Bronchial epithelial cell (primary cell): ENCODE results near the gene PDSS2. TPM values are rescaled to one million over a fixed set of nuclear protein-coding genes. Genes with fewer than 3 reads are reported as not detected.

Source experiments
- DNase-seq: peaks from one replicate; pipeline ENCODE4 v3.0.0-alpha.2; 2010; ENCODE audit warnings: low read depth
- FAIRE-seq: peaks from 2 replicates; lab custom pipeline; 2011; peaks lifted over from hg19 to GRCh38; lab: Jason Lieb, UNC
- H3K27me3 ChIP-seq: 2 replicates; pipeline ENCODE4 v1.5.1; 2011; ENCODE audit warnings: low read length; ENCODE audit not compliant: control insufficient read depth, insufficient read depth
- H3K36me3 ChIP-seq: 2 replicates; pipeline ENCODE4 v1.5.1; 2011; ENCODE audit warnings: low read length; ENCODE audit not compliant: control insufficient read depth, insufficient read depth
- H3K4me3 ChIP-seq: 2 replicates; pipeline ENCODE4 v1.5.1; 2011; ENCODE audit warnings: mild to moderate bottlenecking, low read depth, low read length, control low read depth
- total RNA-seq: library from RNA; depleted of rRNA; stranded (reverse); fragments of >200 nt; gene quantifications from 2 replicates; pipeline ENCODE4 v1.2.1, GENCODE V29; 2014
- TF ChIP-seq, protein P1 (sequence below): IDR thresholded peaks from 2 replicates; pipeline ENCODE4 v1.5.1; 2011; ENCODE audit warnings: mild to moderate bottlenecking, moderate library complexity, low read length, control low read depth, inconsistent platforms; ENCODE audit not compliant: insufficient read depth, severe bottlenecking

The PDSS2 gene
- total RNA-seq, 1 donor from 2014 or later: 18.2 TPM

DNA sequence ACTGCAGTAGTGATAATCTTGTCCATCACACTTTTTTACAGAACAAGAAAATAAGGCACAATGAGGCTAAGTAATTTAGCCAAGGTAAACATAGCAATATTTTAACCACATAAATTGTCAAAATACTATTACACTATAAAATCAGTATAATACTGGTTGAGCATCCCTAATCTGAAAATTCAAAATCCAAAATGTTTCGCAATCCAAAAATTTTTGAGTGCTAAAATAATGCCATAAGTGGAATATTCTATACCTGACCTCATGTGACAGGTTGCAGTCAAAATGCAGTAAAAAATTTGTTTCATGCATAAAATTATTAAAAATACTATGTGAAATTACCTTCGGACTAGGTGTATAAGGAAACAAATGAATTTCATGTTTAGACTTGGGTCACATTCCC lies 101.5 kb downstream of the PDSS2 start:
- TF ChIP-seq, protein P1, sequence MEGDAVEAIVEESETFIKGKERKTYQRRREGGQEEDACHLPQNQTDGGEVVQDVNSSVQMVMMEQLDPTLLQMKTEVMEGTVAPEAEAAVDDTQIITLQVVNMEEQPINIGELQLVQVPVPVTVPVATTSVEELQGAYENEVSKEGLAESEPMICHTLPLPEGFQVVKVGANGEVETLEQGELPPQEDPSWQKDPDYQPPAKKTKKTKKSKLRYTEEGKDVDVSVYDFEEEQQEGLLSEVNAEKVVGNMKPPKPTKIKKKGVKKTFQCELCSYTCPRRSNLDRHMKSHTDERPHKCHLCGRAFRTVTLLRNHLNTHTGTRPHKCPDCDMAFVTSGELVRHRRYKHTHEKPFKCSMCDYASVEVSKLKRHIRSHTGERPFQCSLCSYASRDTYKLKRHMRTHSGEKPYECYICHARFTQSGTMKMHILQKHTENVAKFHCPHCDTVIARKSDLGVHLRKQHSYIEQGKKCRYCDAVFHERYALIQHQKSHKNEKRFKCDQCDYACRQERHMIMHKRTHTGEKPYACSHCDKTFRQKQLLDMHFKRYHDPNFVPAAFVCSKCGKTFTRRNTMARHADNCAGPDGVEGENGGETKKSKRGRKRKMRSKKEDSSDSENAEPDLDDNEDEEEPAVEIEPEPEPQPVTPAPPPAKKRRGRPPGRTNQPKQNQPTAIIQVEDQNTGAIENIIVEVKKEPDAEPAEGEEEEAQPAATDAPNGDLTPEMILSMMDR: no peak
- H3K4me3 ChIP-seq: no peak overlapping the region
- DNase-seq (no peak), FAIRE-seq (no peak)
- H3K36me3 ChIP-seq: no peaks in the 10 kb centered on the region
- H3K27me3 ChIP-seq: no peaks in the 10 kb centered on the region

DNA sequence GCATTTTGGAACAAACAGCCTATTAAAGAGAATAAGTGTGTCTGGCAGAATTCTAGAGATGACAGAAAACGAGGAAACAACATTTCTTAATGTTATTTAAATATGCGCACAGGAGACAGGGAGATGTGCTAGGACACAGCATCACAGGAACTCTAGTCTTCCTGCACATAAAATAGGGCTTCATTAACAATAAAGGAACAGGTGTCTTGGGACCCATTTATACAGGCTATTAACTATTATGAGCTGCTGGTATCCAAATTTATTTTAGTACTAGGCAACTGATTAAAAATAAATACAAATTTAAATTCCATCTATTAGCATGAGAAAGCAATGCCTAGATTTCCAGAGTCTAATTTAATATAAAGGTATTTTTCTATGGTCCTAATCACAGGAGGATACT lies 102.3 kb downstream of the PDSS2 start:
- DNase-seq (no peak), FAIRE-seq (no peak)
- Histone ChIP-seq H3K36me3 (no peaks in the 10 kb centered on the region), H3K4me3 (no peak overlapping the region), H3K27me3 (no peaks in the 10 kb centered on the region)
- TF ChIP-seq, protein P1: no peak

DNA sequence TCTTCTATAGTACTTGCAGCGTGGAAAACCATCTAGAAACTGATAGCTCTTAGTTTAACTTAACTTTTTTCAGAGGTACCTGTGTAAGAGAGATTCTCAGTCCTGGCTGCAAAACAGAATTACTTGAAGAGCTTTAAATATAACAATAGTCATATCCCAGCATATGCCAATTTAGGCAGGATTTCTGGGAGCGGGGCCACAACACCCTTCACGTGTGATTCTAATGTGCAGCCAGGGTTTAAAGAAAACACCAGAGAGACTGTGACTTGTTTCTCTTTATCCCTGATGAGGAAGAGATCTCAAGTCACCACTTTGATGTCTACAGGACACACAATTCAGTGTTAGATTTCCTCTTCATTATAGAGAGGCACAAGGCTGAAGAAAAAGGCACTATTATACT lies 103.7 kb downstream of the PDSS2 start:
- TF ChIP-seq, protein P1: no peak
- Histone ChIP-seq H3K4me3 (no peak overlapping the region), H3K27me3 (no peaks in the 10 kb centered on the region), H3K36me3 (no peaks in the 10 kb centered on the region)
- DNase-seq: no peak
- no peak for FAIRE-seq

DNA sequence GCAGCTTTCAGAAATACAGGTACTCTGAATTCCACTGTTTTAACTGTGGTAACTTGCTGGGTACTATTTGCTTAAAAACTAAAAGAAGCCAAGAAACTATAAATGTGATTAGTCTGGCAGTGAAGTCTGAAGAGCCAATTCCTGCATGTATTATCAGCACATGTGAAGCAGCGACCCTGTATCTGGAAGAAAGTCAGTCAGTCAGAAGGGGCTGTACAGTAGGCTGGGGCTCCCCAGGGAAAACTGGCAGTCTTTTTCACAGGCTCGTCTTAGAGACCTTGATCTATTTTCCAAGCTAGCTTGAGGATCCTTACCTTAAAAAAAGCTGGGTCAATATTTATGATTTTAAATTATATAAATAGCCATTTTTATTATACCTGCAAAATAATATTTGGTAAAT lies 104.9 kb downstream of the PDSS2 start:
- Histone ChIP-seq H3K36me3 (no peaks in the 10 kb centered on the region), H3K4me3 (no peak overlapping the region), H3K27me3 (no peaks in the 10 kb centered on the region)
- no peak for FAIRE-seq
- DNase-seq: no peak
- TF ChIP-seq, protein P1: no peak

DNA sequence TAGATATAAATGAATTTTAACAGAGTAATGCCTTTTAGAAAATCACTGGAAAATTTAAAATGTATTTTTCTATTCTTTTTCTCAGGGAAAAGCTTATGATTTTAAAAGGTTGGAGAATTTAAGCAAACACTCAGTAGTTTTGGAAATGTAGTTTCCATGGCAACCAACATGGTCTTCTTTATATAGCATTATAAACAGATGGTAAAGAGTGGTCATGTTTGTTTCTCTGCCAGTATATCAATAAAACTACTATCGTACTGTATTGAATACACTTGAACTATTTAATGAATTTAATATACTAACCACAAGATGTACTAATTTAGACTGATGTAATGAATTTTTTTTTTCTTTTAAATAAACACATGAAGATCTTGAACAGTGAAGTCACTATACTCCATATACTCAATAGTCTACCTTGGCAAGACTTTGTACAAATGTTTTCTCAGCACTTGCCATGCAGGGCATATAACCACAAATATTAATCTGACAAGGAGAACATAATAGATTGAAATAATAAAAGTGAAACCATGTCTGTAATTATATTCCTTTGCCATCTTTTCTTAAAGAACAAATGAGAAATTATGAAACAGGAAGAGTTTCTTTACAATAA lies 105.5 kb downstream of the PDSS2 start:
- no peaks in the 10 kb centered on the region for H3K36me3 ChIP-seq
- no peaks in the 10 kb centered on the region for H3K27me3 ChIP-seq
- TF ChIP-seq, protein P1: no peak
- DNase-seq: no peak
- FAIRE-seq: no peak
- H3K4me3 ChIP-seq: no peak overlapping the region

DNA sequence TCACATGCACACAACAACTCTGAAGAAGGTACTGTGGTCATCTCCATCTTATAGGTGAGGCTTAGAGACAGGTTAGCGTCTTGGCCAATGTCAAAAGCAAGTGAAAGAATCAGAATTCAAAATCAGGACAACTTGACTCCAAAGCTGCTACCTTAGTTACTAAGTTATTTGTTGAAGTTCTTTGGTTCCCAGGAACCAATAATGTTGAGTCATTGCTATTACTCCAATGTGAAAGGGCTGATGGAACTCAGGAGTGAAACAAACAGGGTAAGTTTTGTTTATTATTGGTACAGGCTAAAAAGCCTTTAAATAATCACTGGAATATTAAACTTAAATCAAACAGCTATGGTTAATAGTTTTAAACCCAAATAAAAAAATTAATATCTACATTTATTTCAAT lies 111.1 kb downstream of the PDSS2 start:
- TF ChIP-seq, protein P1: no peak
- Histone ChIP-seq H3K4me3 (no peak overlapping the region), H3K27me3 (no peaks in the 10 kb centered on the region), H3K36me3 (no peaks in the 10 kb centered on the region)
- DNase-seq (peak; percentile 13), FAIRE-seq (no peak)
